HG02840 (cell line): Measurements from ENCODE around the gene SNX22.
"Not testable (repeated sequence)": the region's sequence is repeated elsewhere in the genome, so short reads cannot be mapped to it uniquely, and the experiment has no call there.

Source experiments
- ATAC-seq: cut with Tn5 transposase; IDR thresholded peaks from one replicate; pipeline ENCODE4 v1.9.1; 2021; ENCODE audit warnings: mild to moderate bottlenecking, moderate library complexity, moderate number of reproducible peaks; ENCODE audit not compliant: unreplicated experiment, low FRiP score

Gene SNX22

GRCh38 chr15:64151727-64152506 lies at the start of gene SNX22:
Gene SNX22, plus strand, starts transcription at chr15:64151731. Its CDS starts 45 bp downstream, at chr15:64151776.
- ATAC-seq: peak; percentile 7

DNA sequence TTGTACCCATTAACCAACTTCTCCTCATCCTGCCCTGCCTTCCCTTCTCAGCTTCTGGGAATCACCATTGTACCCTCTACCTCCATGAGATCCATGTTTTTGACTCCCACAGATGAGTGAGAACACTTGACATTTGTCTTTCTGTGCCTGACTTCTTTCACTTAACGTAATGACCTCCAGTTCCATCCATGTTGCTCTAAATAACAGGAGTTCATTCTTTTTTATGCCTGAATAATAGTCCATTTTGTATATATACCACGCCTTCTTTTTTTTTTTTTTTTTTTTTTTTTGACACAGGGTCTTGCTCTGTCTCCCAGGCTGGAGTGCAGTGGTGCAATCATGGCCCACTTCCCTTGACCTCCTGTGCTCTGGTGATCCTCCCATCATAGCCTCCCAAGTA lies 49.0 kb upstream of the SNX22 start:
- ATAC-seq: no peak

DNA sequence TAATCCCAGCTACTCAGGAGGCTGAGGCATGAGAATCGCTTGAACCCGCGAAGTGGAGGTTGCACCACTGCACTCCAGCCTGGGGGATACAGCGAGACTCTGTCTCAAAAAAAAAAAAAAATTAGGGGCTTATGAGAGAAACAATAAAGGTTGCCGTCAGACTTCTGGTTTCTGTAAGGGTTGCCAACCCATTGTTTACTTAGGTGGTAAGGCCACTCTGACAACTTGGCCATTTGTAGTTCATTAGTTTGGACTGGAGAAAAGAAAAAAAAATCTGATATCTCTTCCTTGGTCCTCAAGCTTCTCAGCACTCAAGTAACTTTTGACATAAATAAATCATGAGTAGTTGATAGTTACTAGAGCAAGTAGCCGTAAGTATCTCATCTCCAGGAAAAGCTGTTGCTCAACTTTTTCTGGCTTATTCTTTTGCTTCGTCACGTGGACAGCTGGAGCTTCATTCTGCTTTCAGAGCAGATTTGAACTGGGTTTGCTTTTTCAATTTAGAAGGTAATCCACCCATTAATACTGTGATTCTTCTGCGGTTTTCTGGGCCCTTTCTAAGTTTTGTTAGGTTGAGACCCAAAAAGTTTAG lies 46.3 kb upstream of the SNX22 start:
- ATAC-seq: no peak

- no peak for ATAC-seq
Observed at GRCh38 chr15:64107337-64107736, 44.2 kb upstream of the SNX22 start.

GRCh38 chr15:64110108-64110701 lies 41.3 kb upstream of the SNX22 start:
- not testable (repeated sequence) for ATAC-seq

DNA sequence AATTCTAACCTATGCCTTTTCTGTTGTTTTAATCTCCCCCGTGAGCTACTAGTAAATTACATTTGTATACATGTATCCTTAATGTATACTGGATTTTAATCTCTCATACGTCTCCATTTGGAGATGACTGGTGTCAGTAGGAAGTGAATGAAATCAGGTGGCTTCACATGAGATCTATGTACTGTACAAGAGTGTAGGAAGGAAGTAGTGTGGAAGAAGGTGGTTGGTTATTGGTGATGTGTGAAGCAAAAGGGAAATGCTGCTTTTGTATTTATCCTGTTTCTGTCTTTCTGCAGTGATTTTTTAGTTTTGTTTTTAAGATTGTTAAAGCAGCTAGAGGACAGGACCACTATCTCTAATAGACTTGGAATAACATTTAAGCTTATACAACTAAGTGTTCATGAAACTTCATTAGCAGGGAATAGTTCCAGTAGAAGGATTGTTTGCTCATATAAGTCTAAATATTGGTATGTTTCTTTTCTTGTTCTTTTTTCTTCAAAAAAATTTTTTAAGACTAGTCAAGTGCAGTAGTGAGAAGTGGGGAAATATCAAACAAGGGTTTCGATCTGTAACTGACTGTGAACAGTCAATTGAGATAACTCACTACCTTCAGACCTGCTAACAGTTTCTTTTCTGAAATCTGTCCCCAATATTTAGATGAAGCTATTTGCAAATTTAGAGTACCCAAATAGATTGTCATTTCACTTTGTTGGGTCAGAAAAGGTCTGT lies 40.4 kb upstream of the SNX22 start:
- ATAC-seq: no peak

DNA sequence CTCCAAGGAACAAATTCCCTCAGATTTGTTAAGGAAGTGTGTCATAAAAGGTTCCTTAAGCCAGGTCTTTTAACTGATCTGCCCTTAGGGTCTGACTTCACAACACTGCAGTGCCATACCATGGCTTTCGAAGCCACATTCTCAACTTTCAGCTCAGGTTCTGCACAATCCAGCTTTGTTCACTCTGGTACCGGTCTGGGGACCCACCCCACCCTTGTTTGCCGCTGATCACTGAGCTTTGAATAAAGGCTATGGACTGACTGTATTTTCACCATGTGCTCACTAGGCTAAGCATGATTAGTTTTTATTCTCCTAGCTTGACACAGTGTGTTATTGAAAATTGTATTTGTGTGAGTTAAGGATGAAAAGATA lies 39.9 kb upstream of the SNX22 start:
- no peak for ATAC-seq

- ATAC-seq: no peak
Observed at GRCh38 chr15:64112073-64112772, 39.3 kb upstream of the SNX22 start.

DNA sequence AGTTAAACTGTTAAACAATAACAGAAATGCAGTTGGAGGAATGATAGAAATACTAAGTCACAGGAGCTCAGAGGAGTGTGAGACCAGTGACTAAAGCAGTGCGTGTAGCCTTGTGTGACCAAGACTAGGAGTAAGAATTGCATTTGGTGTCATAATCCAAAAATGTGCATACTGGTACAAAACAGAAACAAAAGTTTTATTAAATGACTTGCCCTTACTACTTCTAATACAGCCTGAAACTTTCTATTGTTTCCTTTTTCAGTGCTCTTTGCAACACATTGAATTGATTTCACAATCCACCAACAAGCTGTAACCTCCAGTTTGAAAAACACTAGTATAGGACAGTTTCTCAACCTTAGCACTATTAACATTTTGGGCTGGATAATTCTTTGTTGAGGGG lies 38.6 kb upstream of the SNX22 start:
- no peak for ATAC-seq

DNA sequence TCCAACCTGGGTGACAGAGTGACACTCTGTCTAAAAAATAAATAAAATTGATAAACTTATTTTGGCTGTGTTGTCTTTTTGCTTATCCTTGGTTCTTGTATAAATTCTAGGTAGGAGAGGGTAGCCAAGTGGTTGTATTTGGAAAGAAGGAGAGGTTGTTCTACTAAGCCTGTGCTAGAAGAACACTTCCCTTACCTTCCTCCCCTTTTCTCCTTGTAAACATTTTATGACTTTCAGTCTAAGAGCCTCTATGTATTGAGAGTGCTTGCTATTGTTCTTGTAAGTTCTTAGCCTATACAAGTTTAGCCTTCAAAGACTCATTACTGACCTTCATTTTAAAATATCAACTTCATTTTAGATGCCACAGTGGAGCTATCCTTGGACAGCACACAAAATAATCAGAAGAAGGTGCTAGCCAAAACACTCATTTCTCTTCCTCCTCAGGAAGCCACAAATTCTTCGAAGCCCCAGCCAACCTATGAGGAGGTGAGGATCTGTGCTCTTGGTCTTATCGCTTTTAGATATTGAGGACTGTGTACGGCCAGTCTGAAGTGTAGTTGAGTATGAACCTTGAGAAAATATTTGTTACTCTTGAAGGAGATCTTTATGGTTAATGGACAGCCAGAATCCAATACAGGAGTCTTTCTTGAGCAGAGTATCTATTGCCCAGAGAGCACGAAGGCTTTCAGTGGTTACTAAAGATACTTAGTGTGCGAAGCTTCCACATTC lies 33.6 kb upstream of the SNX22 start:
- ATAC-seq: no peak

GRCh38 chr15:64120322-64120721 lies 31.2 kb upstream of the SNX22 start:
- not testable (repeated sequence) for ATAC-seq

GRCh38 chr15:64121614-64122013 lies 29.9 kb upstream of the SNX22 start:
- no peak for ATAC-seq

DNA sequence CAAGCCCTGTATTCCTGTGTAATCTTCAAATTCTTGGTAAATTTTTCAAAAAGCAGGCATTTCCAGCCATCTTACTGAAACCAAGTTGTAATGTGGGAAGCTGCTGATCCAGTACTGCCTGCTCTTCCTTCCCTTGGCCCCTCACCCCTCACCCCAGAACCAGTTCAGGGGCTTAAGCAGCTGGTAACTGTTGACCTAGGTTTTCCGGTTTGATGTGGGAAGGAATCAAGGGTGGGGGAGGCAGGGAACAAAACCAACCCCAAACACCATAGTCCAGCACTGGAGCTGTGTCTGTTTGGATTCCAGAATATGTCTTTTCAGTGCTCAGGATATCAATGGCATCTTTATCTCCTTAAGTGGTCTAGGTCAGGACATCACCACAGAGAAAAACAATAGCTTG lies 29.1 kb upstream of the SNX22 start:
- no peak for ATAC-seq

DNA sequence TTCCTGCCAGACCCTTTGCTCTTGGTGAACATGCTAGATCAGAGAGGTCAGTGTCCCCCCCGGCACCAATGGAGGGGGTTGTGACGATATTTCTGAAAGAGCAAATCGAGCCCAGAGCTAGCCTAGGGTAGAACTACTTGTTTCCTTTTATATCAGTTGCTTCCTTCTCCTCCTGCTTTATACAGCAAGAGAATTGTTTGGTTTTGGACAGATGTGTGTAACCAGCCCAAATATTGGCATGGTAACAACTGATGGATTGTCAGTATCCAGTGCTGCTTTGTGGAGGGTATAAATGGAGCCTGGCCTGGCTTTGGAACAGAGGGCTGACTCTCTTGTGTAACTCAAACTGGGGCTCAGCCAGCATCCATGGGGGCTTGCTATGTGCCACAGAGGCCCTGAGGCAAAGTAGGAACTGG lies 28.6 kb upstream of the SNX22 start:
- no peak for ATAC-seq

DNA sequence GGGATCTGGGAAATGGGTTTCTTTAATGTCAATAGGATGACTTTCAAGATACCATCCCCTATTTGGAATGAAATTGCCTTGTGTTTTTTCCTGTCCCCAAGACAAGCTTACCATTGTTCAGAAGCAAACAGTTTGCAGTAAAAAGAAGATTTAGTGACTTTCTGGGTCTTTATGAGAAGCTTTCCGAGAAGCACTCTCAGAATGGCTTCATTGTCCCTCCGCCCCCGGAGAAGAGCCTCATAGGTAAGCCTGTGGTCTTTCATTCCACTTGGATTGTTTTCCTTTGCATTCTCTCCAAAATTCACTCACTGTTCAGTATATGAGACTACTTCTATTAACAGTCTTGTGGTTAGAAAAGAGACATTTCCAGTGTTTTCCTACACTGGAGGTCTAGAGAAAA lies 25.6 kb upstream of the SNX22 start:
- no peak for ATAC-seq

DNA sequence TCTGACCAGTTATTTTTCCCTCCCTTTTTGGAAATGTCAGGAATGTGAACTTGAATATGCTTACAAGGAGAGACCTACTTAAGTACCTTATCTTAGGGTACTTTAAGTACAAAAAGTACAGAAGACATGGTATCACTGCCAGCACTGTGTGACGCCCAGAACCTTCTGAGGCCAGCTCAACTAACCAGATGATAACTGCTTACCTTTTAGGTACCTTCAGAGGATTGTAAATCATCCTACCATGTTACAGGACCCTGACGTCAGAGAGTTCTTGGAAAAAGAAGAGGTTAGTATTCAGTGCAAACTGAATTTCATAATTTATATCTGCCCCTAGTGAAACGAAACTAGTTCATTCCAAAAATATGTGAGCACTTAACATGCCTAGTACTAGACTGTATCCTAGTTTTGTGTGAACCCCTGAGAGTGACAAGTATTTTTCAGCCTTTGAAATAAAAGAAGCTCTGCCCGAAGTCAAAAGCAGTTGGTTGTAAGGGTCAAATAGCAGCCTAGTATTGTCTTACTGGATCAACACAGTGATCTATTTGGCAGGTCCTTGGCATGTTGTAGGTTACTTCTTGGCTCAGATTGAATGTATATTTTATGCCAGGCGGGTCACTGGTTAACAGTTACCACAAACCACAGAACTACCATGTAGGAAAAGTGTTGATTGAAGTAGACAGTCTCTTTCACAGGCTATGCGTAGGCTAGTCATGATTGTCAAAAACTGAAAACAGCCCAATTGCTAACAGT lies 23.8 kb upstream of the SNX22 start:
- ATAC-seq: no peak

- ATAC-seq: no peak
Observed at GRCh38 chr15:64130159-64130558, 21.4 kb upstream of the SNX22 start.

- ATAC-seq: no peak
Observed at GRCh38 chr15:64131547-64131946, 20.0 kb upstream of the SNX22 start.

GRCh38 chr15:64132217-64132616 lies 19.3 kb upstream of the SNX22 start:
- no peak for ATAC-seq
